Ishikawa (cell line): Measurements from ENCODE around the gene PLCG1.

ENCODE experiments used
- CEBPB ChIP-seq: IDR thresholded peaks from 2 replicates; pipeline ENCODE4 v1.6.1; 2012
- CREB1 ChIP-seq: IDR thresholded peaks from 2 replicates; pipeline ENCODE4 v1.6.1; 2012; ENCODE audit warnings: low read depth
- EGR1 ChIP-seq: IDR thresholded peaks from 2 replicates; pipeline ENCODE4 v1.6.1; 2012
- EP300 ChIP-seq: IDR thresholded peaks from 2 replicates; pipeline ENCODE4 v1.6.1; 2012; ENCODE audit warnings: borderline replicate concordance
- FOXM1 ChIP-seq: IDR thresholded peaks from 2 replicates; pipeline ENCODE4 v1.6.1; 2012; ENCODE audit warnings: low read depth, borderline replicate concordance
- NFIC ChIP-seq: IDR thresholded peaks from 2 replicates; pipeline ENCODE4 v1.6.1; 2012
- RAD21 ChIP-seq: IDR thresholded peaks from 2 replicates; pipeline ENCODE4 v1.6.1; 2012; ENCODE audit warnings: low read depth
- TAF1 ChIP-seq: IDR thresholded peaks from 2 replicates; pipeline ENCODE4 v1.6.1; 2012; ENCODE audit warnings: low read depth, mild to moderate bottlenecking
- TCF12 ChIP-seq: IDR thresholded peaks from 2 replicates; pipeline ENCODE4 v1.6.1; 2012; ENCODE audit warnings: low read depth
- TEAD4 ChIP-seq: IDR thresholded peaks from 2 replicates; pipeline ENCODE4 v1.6.1; 2012
- YY1 ChIP-seq: IDR thresholded peaks from 2 replicates; pipeline ENCODE4 v1.6.1; 2012; ENCODE audit warnings: low read depth
- ZBTB7A ChIP-seq: IDR thresholded peaks from 2 replicates; pipeline ENCODE4 v1.6.1; 2012; ENCODE audit warnings: low read depth
- TF ChIP-seq, protein P1 (sequence below): IDR thresholded peaks from 2 replicates; pipeline ENCODE4 v1.6.1; 2012
- TF ChIP-seq, protein P2 (sequence below): IDR thresholded peaks from 2 replicates; pipeline ENCODE4 v1.6.1; 2012; ENCODE audit warnings: low read depth, mild to moderate bottlenecking
- TF ChIP-seq, protein P3 (sequence below): IDR thresholded peaks from 2 replicates; pipeline ENCODE4 v1.6.1; 2012

Gene PLCG1

GRCh38 chr20:41095110-41095969 is 42.0 kb upstream of the PLCG1 start:
- TF ChIP-seq EGR1 (no peak), YY1 (no peak), RAD21 (peak; percentile 69)
- TF ChIP-seq, protein P1, sequence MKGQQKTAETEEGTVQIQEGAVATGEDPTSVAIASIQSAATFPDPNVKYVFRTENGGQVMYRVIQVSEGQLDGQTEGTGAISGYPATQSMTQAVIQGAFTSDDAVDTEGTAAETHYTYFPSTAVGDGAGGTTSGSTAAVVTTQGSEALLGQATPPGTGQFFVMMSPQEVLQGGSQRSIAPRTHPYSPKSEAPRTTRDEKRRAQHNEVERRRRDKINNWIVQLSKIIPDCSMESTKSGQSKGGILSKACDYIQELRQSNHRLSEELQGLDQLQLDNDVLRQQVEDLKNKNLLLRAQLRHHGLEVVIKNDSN, result no peak

DNA sequence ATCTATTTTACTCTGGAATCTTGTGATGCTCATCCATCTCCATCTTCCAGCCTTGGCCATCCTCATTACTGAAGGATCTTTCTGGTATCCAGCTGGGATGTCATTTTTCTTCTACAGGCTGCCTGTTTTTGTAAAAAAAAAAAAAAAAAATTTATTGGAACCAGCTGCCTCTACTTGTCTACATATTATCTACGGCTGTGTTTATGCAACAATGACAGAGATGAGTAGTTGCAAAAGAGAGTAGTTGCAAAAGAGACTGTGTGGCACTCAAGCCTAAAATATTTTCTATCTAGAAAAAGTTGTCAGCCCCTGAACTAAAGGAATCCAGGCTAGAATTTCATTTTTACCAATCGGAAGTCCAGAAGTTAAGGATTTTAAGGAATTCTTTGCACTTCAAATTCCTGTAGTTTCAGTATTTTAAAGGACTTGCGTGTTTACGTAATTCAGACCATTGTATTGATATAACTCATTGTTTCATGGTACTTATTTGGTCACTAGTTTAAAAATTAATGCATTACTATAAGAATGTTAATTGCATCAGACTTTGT is 38.6 kb upstream of the PLCG1 start:
- TF ChIP-seq CEBPB, result no peak
- no peak for TF ChIP-seq FOXM1
- TF ChIP-seq, protein P2, sequence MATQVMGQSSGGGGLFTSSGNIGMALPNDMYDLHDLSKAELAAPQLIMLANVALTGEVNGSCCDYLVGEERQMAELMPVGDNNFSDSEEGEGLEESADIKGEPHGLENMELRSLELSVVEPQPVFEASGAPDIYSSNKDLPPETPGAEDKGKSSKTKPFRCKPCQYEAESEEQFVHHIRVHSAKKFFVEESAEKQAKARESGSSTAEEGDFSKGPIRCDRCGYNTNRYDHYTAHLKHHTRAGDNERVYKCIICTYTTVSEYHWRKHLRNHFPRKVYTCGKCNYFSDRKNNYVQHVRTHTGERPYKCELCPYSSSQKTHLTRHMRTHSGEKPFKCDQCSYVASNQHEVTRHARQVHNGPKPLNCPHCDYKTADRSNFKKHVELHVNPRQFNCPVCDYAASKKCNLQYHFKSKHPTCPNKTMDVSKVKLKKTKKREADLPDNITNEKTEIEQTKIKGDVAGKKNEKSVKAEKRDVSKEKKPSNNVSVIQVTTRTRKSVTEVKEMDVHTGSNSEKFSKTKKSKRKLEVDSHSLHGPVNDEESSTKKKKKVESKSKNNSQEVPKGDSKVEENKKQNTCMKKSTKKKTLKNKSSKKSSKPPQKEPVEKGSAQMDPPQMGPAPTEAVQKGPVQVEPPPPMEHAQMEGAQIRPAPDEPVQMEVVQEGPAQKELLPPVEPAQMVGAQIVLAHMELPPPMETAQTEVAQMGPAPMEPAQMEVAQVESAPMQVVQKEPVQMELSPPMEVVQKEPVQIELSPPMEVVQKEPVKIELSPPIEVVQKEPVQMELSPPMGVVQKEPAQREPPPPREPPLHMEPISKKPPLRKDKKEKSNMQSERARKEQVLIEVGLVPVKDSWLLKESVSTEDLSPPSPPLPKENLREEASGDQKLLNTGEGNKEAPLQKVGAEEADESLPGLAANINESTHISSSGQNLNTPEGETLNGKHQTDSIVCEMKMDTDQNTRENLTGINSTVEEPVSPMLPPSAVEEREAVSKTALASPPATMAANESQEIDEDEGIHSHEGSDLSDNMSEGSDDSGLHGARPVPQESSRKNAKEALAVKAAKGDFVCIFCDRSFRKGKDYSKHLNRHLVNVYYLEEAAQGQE, result no peak
- no peak for TF ChIP-seq NFIC
- TF ChIP-seq TEAD4, result no peak
- TF ChIP-seq EGR1, result no peak
- TF ChIP-seq TAF1, result no peak
- no peak for TF ChIP-seq TCF12
- TF ChIP-seq, protein P3, sequence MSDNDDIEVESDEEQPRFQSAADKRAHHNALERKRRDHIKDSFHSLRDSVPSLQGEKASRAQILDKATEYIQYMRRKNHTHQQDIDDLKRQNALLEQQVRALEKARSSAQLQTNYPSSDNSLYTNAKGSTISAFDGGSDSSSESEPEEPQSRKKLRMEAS, result no peak
- no peak for TF ChIP-seq EP300
- no peak for TF ChIP-seq ZBTB7A
- no peak for TF ChIP-seq RAD21
- no peak for TF ChIP-seq CREB1
- TF ChIP-seq, protein P1, result no peak
- no peak for TF ChIP-seq YY1

- TF ChIP-seq TCF12 (no peak), RAD21 (no peak), EP300 (no peak), TAF1 (no peak), ZBTB7A (no peak), NFIC (no peak), FOXM1 (no peak), CREB1 (no peak), TEAD4 (no peak), EGR1 (no peak), CEBPB (no peak), YY1 (no peak)
- TF ChIP-seq, protein P2, result no peak
- TF ChIP-seq, protein P1, result no peak
- TF ChIP-seq, protein P3, result no peak
These were observed 37.3 kb upstream of the PLCG1 start for GRCh38 chr20:41100001-41100480.

DNA sequence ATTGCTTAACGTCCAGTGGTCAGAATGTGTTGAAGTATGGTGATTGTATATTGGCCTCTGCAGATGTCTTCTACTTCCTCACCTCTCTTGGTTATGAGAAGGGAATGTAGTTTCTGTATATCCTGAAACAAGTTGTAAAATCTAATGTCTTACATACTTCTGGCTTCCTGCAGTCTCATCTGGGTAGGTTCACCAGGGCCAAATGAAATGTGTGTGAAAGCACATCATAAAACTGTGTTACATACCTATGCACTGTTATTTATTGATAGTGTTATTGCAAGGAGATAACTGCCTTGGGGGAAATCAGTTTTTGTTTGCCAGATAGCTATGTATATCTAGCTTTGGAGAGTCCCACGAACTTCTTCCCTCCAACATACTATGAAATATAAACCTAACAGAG is 35.7 kb upstream of the PLCG1 start:
- TF ChIP-seq CEBPB (no peak), TCF12 (no peak), EGR1 (no peak), FOXM1 (no peak), ZBTB7A (no peak), TAF1 (no peak), EP300 (no peak), CREB1 (no peak), YY1 (no peak), TEAD4 (no peak), RAD21 (no peak), NFIC (no peak)
- TF ChIP-seq, protein P3, result no peak
- TF ChIP-seq, protein P1, result no peak
- TF ChIP-seq, protein P2, result no peak
